ENCODE results near the gene GRM5. TPM values are rescaled to one million over a fixed set of nuclear protein-coding genes. Genes with fewer than 3 reads are reported as not detected.
A peak's percentile ranks its signal among the peaks of the same experiment; 100 is the strongest.

The GRM5 gene
- total RNA-seq, 4 donors from 2014 or later, result not detected

DNA sequence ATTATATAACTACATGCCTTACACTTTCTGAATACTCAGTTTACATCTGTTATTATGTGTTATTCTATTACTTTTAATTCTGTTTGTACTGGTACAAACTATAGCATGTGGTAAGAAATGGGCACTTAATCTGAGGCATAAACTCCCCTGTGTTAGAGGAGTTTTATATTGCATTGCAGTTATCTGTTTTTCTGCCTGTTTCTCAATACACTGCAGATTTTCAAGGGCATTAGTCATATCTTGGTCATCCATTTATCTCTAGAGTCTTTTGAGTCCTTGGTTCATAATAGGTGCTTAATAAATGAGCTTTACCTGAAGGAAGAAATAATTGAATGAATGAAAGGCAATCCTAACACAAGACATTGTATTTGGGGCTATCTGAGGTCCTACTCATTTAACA, 545.4 kb downstream of the GRM5 start:
- H3K27me3 ChIP-seq, result no peaks in the 10 kb centered on the region
- no peak overlapping the region for H3K27ac ChIP-seq
- no peaks in the 10 kb centered on the region for H3K9me3 ChIP-seq
- TF ChIP-seq EP300 (IDR thresholded peaks at IDR 0.05), result no peak
- TF ChIP-seq POLR2A (IDR thresholded peaks at IDR 0.05), result no peak
- TF ChIP-seq, protein P1, sequence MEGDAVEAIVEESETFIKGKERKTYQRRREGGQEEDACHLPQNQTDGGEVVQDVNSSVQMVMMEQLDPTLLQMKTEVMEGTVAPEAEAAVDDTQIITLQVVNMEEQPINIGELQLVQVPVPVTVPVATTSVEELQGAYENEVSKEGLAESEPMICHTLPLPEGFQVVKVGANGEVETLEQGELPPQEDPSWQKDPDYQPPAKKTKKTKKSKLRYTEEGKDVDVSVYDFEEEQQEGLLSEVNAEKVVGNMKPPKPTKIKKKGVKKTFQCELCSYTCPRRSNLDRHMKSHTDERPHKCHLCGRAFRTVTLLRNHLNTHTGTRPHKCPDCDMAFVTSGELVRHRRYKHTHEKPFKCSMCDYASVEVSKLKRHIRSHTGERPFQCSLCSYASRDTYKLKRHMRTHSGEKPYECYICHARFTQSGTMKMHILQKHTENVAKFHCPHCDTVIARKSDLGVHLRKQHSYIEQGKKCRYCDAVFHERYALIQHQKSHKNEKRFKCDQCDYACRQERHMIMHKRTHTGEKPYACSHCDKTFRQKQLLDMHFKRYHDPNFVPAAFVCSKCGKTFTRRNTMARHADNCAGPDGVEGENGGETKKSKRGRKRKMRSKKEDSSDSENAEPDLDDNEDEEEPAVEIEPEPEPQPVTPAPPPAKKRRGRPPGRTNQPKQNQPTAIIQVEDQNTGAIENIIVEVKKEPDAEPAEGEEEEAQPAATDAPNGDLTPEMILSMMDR (IDR thresholded peaks at IDR 0.05), result no peak
- no peak for TF ChIP-seq POLR2AphosphoS5 (IDR thresholded peaks at IDR 0.05)
- ATAC-seq, result no peak
- H3K4me3 ChIP-seq, result no peak overlapping the region
- H3K36me3 ChIP-seq, result no peaks in the 10 kb centered on the region
- H3K4me1 ChIP-seq, result no peaks in the 10 kb centered on the region

DNA sequence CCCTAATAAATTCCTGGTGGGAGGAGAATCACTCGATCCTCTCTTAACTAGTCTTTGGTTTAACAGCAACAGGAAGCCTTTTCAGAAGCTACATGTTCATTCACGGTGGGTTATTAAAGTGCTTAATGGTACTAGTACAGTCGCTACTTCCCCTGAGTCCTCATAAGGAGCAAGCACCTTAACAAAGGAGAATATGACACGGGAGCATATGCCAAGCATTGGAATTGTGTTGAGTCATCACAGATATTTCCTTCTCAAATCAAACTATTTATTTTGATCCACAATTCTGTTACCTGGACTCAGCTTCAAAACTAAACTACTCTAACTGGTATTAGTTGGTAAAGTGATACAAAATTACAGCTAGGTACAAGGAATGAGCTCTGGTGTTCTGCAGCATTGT, 550.8 kb downstream of the GRM5 start:
- Histone ChIP-seq H3K36me3 (no peaks in the 10 kb centered on the region), H3K4me3 (no peak overlapping the region), H3K27me3 (peaks cover 5% of the 10 kb centered on the region), H3K27ac (no peak overlapping the region), H3K9me3 (no peaks in the 10 kb centered on the region), H3K4me1 (no peaks in the 10 kb centered on the region)
- 84 to 97% methylated on average over 4 of the region's 4 CpGs for WGBS, 2 donors (ENCODE audit: low coverage in 1 of 2)
- no peak for TF ChIP-seq POLR2A (IDR thresholded peaks at IDR 0.05)
- no peak for TF ChIP-seq POLR2AphosphoS5 (IDR thresholded peaks at IDR 0.05)
- no peak for TF ChIP-seq EP300 (IDR thresholded peaks at IDR 0.05)
- TF ChIP-seq, protein P1 (IDR thresholded peaks at IDR 0.05), result no peak
- no peak for ATAC-seq

DNA sequence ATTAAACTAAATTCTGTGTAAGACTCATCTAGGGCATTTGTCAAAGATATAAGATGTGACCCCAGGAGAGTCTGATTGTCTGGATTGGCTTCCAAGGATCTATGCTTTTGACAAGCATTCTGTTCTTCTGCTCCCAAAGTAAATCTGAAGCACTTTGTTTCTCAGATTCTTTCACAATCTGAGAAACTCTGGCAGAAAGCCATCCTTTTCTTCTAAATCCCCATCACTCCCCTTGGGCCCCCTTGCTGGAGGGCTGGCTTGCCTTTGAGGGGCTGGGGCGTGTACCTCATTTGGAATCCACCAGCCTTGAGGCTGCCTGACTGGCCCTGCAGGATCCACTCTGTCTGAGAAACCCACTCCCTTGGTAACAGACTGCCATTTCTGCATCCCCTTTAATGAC, 554.8 kb downstream of the GRM5 start:
- H3K4me1 ChIP-seq, result peaks cover 0 to 13% (median 0%) of the 10 kb centered on the region in 3 donors
- H3K27me3 ChIP-seq, result peaks cover 37% of the 10 kb centered on the region
- H3K36me3 ChIP-seq, result no peaks in the 10 kb centered on the region
- H3K9me3 ChIP-seq, result no peaks in the 10 kb centered on the region
- no peak overlapping the region for H3K4me3 ChIP-seq
- no peak for ATAC-seq
- TF ChIP-seq EP300 (IDR thresholded peaks at IDR 0.05), result no peak
- TF ChIP-seq, protein P1 (IDR thresholded peaks at IDR 0.05), result no peak
- no peak for TF ChIP-seq POLR2A (IDR thresholded peaks at IDR 0.05)
- no peak for TF ChIP-seq POLR2AphosphoS5 (IDR thresholded peaks at IDR 0.05)
- WGBS, 2 donors (ENCODE audit: low coverage in 1 of 2), result 100% methylated on average over 1 of the region's 1 CpG
- no peak overlapping the region for H3K27ac ChIP-seq

DNA sequence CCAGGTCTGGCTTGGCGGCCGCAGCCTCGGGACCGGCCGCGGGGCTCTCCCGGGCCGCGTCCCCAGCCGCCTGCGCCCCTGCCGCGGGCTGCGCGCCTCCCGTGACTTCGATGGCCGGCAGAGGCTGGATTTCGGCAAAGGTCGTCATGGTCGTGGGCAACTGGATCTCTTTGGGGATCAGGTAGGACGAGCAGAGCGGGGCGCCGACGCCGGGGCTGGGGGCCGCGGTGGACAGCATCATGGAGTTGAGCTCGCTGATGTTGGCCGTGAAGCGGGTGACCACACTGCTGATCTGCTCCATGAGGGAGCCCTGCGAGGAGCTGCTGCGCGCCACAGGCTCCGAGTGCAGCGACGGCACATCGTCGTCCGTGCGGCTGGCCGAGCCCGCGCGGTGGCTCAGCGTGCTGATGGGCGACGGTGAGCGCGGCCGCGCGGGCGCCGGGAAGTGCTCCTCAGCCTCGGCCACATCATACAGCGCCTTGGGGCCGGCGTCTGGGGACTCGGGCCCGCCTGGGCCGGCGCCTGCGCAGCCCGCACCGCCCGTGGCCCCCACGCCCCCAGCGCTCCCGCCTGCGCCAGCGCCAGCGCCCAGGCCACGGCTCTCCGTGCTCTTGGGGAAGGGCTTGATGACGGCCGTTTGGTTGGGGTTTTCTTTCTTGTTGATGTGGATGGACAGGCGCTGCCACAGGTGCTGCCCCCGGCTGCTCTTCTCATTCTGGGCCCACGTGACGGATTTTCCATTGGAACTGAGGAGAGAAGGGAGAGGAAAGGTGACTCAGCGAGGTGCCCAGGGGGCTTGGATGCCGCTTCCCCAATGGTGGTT, 556.8 kb downstream of the GRM5 start:
- 20% methylated on average over 1 of the region's 84 CpGs; no CpG with 5 or more reads in 1 of the 2 donors for WGBS, 2 donors (ENCODE audit: low coverage in 1 of 2)
- ATAC-seq, result peak; percentile 39
- peaks cover 0 to 13% (median 0%) of the 10 kb centered on the region in 3 donors for H3K4me1 ChIP-seq

DNA sequence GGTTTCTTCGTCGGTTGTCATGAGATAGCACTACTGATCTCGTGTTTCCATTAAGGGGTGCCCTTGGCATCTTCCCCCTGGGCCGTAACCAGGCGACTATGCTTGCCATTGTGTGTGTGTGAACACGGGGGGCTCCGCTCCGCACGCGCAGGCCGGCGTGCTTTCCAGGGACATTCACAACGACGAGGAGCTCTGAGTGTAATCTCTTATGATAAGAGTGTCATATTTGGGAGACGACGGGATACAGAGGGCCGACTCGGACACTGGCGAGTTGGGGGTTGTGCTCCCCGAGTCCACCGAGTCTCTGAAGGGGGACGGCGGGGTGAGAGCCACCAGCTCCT, 557.4 kb downstream of the GRM5 start:
- TF ChIP-seq POLR2A (IDR thresholded peaks at IDR 0.05), result no peak
- no peak for TF ChIP-seq POLR2AphosphoS5 (IDR thresholded peaks at IDR 0.05)
- TF ChIP-seq, protein P1 (IDR thresholded peaks at IDR 0.05), result no peak
- no peak for TF ChIP-seq EP300 (IDR thresholded peaks at IDR 0.05)
- 43% methylated on average over 12 of the region's 23 CpGs; no CpG with 5 or more reads in 1 of the 2 donors for WGBS, 2 donors (ENCODE audit: low coverage in 1 of 2)

More for the DNA sequence above, 556.8 kb downstream of the GRM5 start:
- no peak for TF ChIP-seq POLR2A (IDR thresholded peaks at IDR 0.05)
- Histone ChIP-seq H3K27ac (no peak overlapping the region), H3K9me3 (no peaks in the 10 kb centered on the region), H3K27me3 (peaks cover 37% of the 10 kb centered on the region), H3K4me3 (peak overlapping the region in 1 of 2 donors; percentile 50), H3K36me3 (no peaks in the 10 kb centered on the region)

More for the DNA sequence above, 557.4 kb downstream of the GRM5 start:
- Histone ChIP-seq H3K27me3 (peaks cover 37% of the 10 kb centered on the region), H3K9me3 (no peaks in the 10 kb centered on the region), H3K4me1 (peaks cover 0 to 13% (median 0%) of the 10 kb centered on the region in 3 donors), H3K27ac (no peak overlapping the region), H3K36me3 (no peaks in the 10 kb centered on the region), H3K4me3 (peak overlapping the region in 1 of 2 donors; percentile 50)
- ATAC-seq, result no peak
